GM18861 (cell line): Measurements from ENCODE around the gene FPR1.

Experiments
- ATAC-seq: cut with Tn5 transposase; IDR thresholded peaks from one replicate; pipeline ENCODE4 v1.9.1; 2021; ENCODE audit not compliant: unreplicated experiment

FPR1 gene, protein sequence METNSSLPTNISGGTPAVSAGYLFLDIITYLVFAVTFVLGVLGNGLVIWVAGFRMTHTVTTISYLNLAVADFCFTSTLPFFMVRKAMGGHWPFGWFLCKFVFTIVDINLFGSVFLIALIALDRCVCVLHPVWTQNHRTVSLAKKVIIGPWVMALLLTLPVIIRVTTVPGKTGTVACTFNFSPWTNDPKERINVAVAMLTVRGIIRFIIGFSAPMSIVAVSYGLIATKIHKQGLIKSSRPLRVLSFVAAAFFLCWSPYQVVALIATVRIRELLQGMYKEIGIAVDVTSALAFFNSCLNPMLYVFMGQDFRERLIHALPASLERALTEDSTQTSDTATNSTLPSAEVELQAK

GRCh38 chr19:51751655-51752054 lies at the start of gene FPR1:
Gene FPR1 (minus strand): TSS chr19:51751878. CDS start chr19:51746994, 4,884 bp downstream.
- ATAC-seq = no peak

DNA sequence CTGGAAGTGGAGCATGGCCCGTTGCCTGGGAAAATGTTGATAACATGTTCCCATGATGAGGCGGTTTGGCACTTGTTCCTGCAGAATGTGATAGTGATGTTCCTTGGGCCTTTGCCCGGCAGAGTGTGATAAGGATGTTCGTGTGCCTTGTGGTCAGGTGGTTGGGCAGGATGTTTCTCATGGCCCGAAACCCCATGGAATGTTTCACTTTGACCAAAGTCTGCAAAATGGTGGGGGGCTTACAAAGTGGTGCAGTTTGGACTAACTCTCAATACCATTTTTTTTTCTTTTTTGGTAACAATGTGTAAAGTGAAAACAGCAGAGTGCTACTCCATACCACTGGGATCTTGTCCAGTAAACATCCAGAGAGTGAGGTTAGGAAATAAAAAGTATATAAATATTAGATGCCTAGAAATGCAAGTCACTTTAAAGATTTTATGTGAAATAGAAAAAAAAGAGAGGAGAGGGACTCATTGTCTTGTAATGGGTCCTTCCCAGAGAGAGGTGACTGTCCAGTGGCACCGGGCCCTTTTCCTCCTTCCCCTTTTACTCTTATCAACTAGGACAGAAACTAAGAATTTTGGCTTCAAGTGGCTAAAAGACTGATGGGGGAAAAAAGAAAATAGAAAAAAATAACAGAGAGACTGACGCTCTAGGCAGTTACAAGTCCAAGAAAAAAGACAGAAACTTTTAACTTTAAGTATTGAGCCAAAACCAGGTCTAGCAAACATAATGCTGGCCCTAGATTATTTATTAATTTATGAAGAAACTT lies 49.0 kb upstream of the FPR1 start:
- no peak for ATAC-seq

- no peak for ATAC-seq
These were observed 48.2 kb upstream of the FPR1 start for GRCh38 chr19:51799774-51800472.

DNA sequence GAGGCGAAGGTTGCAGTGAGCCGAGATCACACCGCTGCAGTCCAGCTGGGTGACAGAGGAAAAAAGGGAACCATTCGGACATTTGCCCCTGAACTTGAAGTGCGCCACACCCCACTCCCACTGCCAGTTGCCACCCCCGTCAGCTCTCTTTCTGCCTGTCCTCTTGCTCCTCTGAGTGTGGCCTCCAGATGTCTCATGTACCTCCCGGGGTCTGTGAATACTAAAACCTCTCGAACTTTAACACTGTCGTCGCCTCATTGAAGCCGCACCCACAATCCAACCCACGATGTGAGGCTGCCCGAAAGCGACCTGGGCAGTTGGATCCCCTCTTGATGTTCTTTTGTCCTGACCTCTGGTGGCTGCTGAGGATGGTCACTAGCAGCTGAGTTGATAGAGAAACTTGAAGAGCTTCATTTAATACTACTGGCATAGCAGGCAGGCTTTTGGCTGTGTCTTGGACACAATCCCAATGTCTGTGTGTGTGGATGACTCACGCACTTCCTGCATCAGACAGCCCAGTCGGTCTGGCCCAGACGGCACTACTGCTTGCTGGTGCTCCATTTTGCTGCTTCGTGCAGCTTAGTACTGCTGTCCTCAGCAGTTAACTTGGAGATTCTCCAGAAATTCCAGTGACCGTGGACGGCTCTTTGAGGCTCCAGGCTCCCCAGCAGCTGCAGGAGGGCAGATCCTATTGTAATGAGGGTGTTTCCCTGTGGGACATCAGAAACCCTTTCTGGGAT lies 47.5 kb upstream of the FPR1 start:
- no peak for ATAC-seq

GRCh38 chr19:51798062-51798461 lies 46.4 kb upstream of the FPR1 start:
- ATAC-seq = no peak

DNA sequence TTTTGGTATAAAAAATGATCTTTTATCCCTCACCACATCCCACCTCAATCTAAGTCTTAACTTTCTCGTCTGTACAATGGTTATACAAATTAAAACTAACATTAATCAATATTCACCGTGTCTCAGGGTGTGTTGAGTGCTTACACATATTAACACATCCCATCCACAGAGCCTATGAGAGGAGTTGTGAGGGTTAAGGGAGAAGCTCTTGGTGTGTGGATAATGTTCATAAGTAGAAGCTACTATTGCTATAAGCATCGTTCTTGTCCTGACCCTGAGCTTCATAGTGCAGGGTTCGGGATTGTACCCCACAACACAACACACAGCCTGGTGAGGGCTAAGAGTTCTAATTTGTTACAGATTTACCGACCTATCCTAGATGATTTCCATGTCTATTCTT lies 45.8 kb upstream of the FPR1 start:
- ATAC-seq = no peak

DNA sequence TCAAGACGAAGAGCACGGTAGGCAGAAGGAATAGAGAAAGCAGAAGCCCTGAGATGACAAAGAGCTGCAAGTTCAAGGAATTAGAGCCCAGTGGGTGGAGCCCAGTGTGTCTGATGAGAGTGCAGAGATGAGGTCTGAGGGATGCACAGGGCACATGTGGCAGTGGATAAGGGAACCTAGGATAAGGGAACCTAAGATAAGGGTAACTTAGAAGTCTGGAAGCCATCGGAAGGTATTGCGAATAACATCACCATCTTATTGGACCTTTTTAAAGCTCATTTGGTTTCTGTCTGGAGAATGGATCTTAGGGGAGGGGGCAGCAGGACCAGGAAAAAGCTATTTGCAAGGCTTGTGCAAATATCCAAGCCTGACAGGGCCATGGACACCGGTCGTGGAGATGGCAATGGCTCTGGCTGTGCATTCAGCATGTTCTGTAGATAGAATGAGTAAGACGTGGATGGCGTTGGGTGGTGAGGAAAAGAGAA lies 44.6 kb upstream of the FPR1 start:
- ATAC-seq = no peak

GRCh38 chr19:51794885-51795490 lies 43.3 kb upstream of the FPR1 start, which contains the start of gene FPR3:
Gene FPR3 (plus strand): TSS chr19:51795157. CDS start chr19:51823749, 28,592 bp downstream.
- no peak for ATAC-seq

DNA sequence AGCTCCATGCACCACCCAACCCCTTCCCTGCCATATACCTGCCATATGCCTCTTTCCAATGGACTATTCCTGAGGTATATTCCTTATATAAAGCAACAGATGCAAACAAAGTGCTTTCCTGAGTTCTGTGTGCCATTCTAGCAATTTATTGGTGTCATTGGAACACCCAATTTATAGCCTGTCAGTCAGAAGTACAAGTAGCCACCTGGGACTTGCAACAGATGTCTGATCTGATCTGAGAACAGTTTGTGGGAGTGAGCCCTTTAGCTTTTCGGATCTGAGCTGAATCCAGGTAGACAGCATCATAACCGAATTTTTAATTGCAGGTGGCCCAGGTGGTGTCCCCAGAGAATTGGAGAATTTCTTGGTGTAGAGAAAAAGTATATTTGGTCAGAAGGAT lies 42.3 kb upstream of the FPR1 start:
- ATAC-seq = no peak

GRCh38 chr19:51792932-51793331 lies 41.3 kb upstream of the FPR1 start:
- no peak for ATAC-seq

GRCh38 chr19:51789061-51789795 lies 37.5 kb upstream of the FPR1 start:
- ATAC-seq = no peak

GRCh38 chr19:51788029-51788428 lies 36.4 kb upstream of the FPR1 start:
- no peak for ATAC-seq

DNA sequence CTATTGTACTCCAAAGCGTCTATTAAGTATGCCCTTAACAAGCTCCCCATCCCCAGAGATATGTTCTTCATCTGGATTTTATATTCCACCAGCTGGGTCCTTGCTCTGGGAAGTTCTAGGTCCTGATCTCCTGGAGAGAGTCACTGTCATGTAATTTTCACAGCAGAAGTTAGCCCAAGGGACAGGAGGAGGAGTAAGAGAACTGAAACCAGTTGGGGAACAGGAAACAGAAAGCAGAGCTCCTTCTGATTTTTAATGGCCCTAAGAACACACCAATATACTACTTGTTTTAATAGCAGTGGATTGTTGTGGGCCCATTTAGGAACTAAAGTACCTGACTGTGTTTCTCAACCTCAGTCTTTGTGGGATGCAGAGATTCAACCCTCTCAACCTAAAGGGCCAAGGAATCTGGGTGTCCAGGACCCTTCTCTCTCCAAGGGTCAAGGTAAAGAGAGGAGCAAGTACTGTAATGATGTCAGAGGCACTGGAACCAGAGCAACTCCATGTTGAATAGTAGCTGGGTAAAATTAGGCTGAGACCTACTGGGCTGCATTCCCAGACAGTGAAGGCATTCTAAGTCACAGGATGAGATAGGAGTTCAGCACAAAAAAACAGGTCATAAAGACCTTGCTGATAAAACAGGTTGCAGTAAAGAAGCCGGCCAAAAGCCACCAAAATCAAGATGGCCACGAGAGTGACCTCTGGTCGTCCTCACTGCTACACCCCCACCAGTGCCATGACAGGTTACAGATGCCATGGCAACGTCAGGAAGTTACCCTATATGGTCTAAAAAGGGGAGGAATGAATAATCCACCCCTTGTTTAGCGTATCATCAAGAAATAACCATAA lies 35.2 kb upstream of the FPR1 start:
- ATAC-seq = no peak

DNA sequence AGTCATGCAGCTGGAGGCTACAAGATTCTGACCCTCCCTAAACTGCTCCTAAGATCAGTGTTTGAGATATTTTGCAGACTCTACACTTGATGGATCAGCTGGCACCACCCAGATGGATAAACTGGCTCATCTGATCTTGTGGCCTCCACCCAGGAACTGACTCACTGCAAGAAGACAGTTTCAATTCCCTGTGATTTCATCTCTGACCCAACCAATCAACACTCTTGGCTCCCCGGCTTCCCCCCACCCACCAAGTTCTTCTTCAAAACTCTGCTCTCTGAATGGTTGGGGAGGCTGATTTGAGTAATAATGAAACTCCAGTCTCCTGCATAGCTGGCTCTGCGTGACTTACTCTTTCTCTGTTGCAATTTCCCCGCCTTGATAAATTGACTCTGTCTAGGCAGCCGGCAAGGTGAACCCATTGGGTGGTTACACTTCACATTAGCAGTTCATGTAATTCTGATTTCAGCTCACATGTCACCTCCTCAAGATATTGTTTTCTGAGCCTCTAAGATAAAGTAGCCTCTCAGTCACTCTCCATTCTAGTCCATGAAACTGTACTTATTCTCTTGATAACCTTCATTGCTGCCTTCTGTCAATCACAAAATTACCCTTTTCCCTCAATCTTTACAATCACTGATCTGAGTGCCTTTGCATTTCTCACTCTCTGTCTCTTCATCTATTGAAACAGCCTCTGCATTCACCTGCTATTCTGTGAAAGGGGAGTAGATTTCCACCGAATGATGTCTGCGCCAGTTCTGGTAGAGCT lies 33.4 kb upstream of the FPR1 start:
- ATAC-seq = no peak

GRCh38 chr19:51784109-51784785 lies 32.6 kb upstream of the FPR1 start:
- ATAC-seq = no peak

GRCh38 chr19:51783372-51783771 lies 31.7 kb upstream of the FPR1 start:
- ATAC-seq = no peak

- ATAC-seq = no peak
These were observed 30.3 kb upstream of the FPR1 start for GRCh38 chr19:51781999-51782398.

GRCh38 chr19:51780270-51780669 lies 28.6 kb upstream of the FPR1 start:
- ATAC-seq = no peak
